CD4-positive, CD25-positive, alpha-beta regulatory T cell (primary cell): ENCODE measurements around the gene OR2T1. TPM values are rescaled to one million over a fixed set of nuclear protein-coding genes. Genes with fewer than 3 reads are reported as not detected.
"Not testable (repeated sequence)": the region's sequence is repeated elsewhere in the genome, so short reads cannot be mapped to it uniquely, and the experiment has no call there.

Experiments used
- ATAC-seq, 2 donors: fragments of 150-1000 bp; cut with Tn5 transposase; one replicate each; pipeline ENCODE4 v1.10.0; 2021; ENCODE audit warnings: low read depth in 2 of 2, moderate number of reproducible peaks in 2 of 2, moderate library complexity in 1 of 2
- DNase-seq, 3 donors: peaks; one replicate each; pipeline versions ENCODE4 v3.0.0 to v3.0.0-alpha.2; 2012 to 2022; ENCODE audit warnings: mixed read lengths in 1 of 3
- H3K27ac ChIP-seq: one replicate; pipeline ENCODE4 v1.7.0; 2013; ENCODE audit warnings: mild to moderate bottlenecking, low read length; ENCODE audit not compliant: insufficient read depth, poor library complexity, severe bottlenecking
- H3K27me3 ChIP-seq: one replicate; pipeline ENCODE4 v1.7.0; 2013; ENCODE audit warnings: low read length; ENCODE audit not compliant: control insufficient read depth, insufficient read depth
- H3K36me3 ChIP-seq: one replicate; pipeline ENCODE4 v1.7.0; 2013; ENCODE audit warnings: mild to moderate bottlenecking, low read length, moderate library complexity; ENCODE audit not compliant: control insufficient read depth, insufficient read depth
- H3K4me1 ChIP-seq: 2 replicates; pipeline ENCODE4 v1.7.0; 2013; ENCODE audit warnings: mild to moderate bottlenecking, low read length; ENCODE audit not compliant: insufficient read depth, control insufficient read depth, poor library complexity, severe bottlenecking
- H3K4me3 ChIP-seq: one replicate; pipeline ENCODE4 v1.7.0; 2013; ENCODE audit warnings: low read depth, mild to moderate bottlenecking, low read length, moderate library complexity
- H3K9me3 ChIP-seq, 2 experiments: 1 replicate in 1 of 2; 2 replicates in 1 of 2; pipeline ENCODE4 v1.7.0; 2013; ENCODE audit warnings: low read length in 2 of 2, mild to moderate bottlenecking in 1 of 2, moderate library complexity in 1 of 2; ENCODE audit not compliant: control insufficient read depth in 2 of 2
- H3K27ac Mint-ChIP-seq, 3 donors: one replicate each; pipeline ENCODE4 v1.8.0; 2020 to 2022; ENCODE audit warnings: mild to moderate bottlenecking in 3 of 3, mixed read lengths in 3 of 3, moderate library complexity in 2 of 3
- H3K27me3 Mint-ChIP-seq: one replicate; pipeline ENCODE4 v1.8.0; 2022; ENCODE audit warnings: mild to moderate bottlenecking, mixed read lengths
- H3K36me3 Mint-ChIP-seq: one replicate; pipeline ENCODE4 v1.8.0; 2020; ENCODE audit warnings: mixed read lengths
- H3K4me1 Mint-ChIP-seq, 4 donors: one replicate each; pipeline ENCODE4 v1.8.0; 2020 to 2022; ENCODE audit warnings: mixed read lengths in 4 of 4, mild to moderate bottlenecking in 1 of 4
- H3K4me3 Mint-ChIP-seq, 4 donors: one replicate each; pipeline ENCODE4 v1.8.0; 2020 to 2022; ENCODE audit warnings: mild to moderate bottlenecking in 4 of 4, mixed read lengths in 4 of 4, moderate library complexity in 3 of 4
- H3K9me3 Mint-ChIP-seq, 7 donors: one replicate each; pipeline ENCODE4 v1.8.0; 2020 to 2022; ENCODE audit warnings: mixed read lengths in 7 of 7, mild to moderate bottlenecking in 3 of 7, moderate library complexity in 2 of 7
- polyA plus RNA-seq, 4 donors: library from polyadenylated mRNA; unstranded; fragments of 300-500 nt; fragmentation: Illumina TruSeq; gene quantifications; one replicate each; pipeline ENCODE4 v1.2.3, GENCODE V29; 2021
- total RNA-seq: library from RNA; stranded (reverse); gene quantifications from one replicate; pipeline ENCODE4 v1.2.3, GENCODE V29; 2022

Gene OR2T1
- total and polyA plus RNA-seq, 5 donors from 2014 or later: not detected

- not testable (repeated sequence) for H3K27me3 ChIP-seq, H3K4me3 ChIP-seq, H3K4me1 ChIP-seq, DNase-seq, H3K36me3 ChIP-seq, H3K4me1 Mint-ChIP-seq, H3K27me3 Mint-ChIP-seq, H3K4me3 Mint-ChIP-seq, ATAC-seq, H3K36me3 Mint-ChIP-seq, H3K27ac Mint-ChIP-seq, H3K9me3 Mint-ChIP-seq, H3K9me3 ChIP-seq, H3K27ac ChIP-seq
Measured at GRCh38 chr1:248438668-248439067, 35.8 kb downstream of the OR2T1 start.

GRCh38 chr1:248439283-248439682 is 36.4 kb downstream of the OR2T1 start:
- H3K4me1 Mint-ChIP-seq, H3K9me3 ChIP-seq, H3K36me3 ChIP-seq, H3K27me3 ChIP-seq, H3K4me3 Mint-ChIP-seq, H3K9me3 Mint-ChIP-seq, DNase-seq, H3K4me1 ChIP-seq, H3K27ac ChIP-seq, H3K4me3 ChIP-seq, H3K27ac Mint-ChIP-seq, H3K36me3 Mint-ChIP-seq, H3K27me3 Mint-ChIP-seq, ATAC-seq: not testable (repeated sequence)

- H3K4me3 Mint-ChIP-seq, H3K27ac ChIP-seq, H3K4me1 ChIP-seq, H3K9me3 Mint-ChIP-seq, H3K36me3 Mint-ChIP-seq, ATAC-seq, DNase-seq, H3K27ac Mint-ChIP-seq, H3K4me3 ChIP-seq, H3K36me3 ChIP-seq, H3K27me3 ChIP-seq, H3K27me3 Mint-ChIP-seq, H3K9me3 ChIP-seq, H3K4me1 Mint-ChIP-seq: not testable (repeated sequence)
Measured at GRCh38 chr1:248442500-248443277, 39.8 kb downstream of the OR2T1 start.

GRCh38 chr1:248444603-248445002 is 41.8 kb downstream of the OR2T1 start:
- not testable (repeated sequence) for H3K4me3 Mint-ChIP-seq, H3K4me3 ChIP-seq, H3K36me3 Mint-ChIP-seq, H3K4me1 ChIP-seq, H3K9me3 Mint-ChIP-seq, H3K36me3 ChIP-seq, ATAC-seq, H3K27me3 ChIP-seq, DNase-seq, H3K27me3 Mint-ChIP-seq, H3K4me1 Mint-ChIP-seq, H3K27ac Mint-ChIP-seq, H3K27ac ChIP-seq, H3K9me3 ChIP-seq

GRCh38 chr1:248445399-248445798 is 42.6 kb downstream of the OR2T1 start, which contains the start of gene OR2T2:
OR2T2 (plus strand) TSS chr1:248445637; CDS start chr1:248452798, 7,161 bp downstream.
- not testable (repeated sequence) for H3K27ac ChIP-seq, H3K27me3 Mint-ChIP-seq, DNase-seq, H3K4me3 Mint-ChIP-seq, H3K4me1 Mint-ChIP-seq, ATAC-seq, H3K27me3 ChIP-seq, H3K27ac Mint-ChIP-seq, H3K36me3 ChIP-seq, H3K9me3 Mint-ChIP-seq, H3K36me3 Mint-ChIP-seq, H3K9me3 ChIP-seq, H3K4me3 ChIP-seq, H3K4me1 ChIP-seq

GRCh38 chr1:248448409-248449074 is 45.7 kb downstream of the OR2T1 start:
- not testable (repeated sequence) for H3K4me3 Mint-ChIP-seq, H3K27ac ChIP-seq, H3K27me3 ChIP-seq, H3K9me3 Mint-ChIP-seq, H3K4me1 ChIP-seq, H3K9me3 ChIP-seq, H3K36me3 Mint-ChIP-seq, H3K27ac Mint-ChIP-seq, H3K4me3 ChIP-seq, H3K4me1 Mint-ChIP-seq, DNase-seq, H3K27me3 Mint-ChIP-seq, H3K36me3 ChIP-seq
- ATAC-seq: peak; percentile 29 to 31

GRCh38 chr1:248449821-248450465 is 47.1 kb downstream of the OR2T1 start:
- not testable (repeated sequence) for H3K4me3 ChIP-seq, H3K27me3 Mint-ChIP-seq, H3K27ac ChIP-seq, H3K9me3 ChIP-seq, H3K27me3 ChIP-seq, DNase-seq, ATAC-seq, H3K36me3 ChIP-seq, H3K4me1 Mint-ChIP-seq, H3K9me3 Mint-ChIP-seq, H3K27ac Mint-ChIP-seq, H3K4me3 Mint-ChIP-seq, H3K4me1 ChIP-seq, H3K36me3 Mint-ChIP-seq
